ENCODE data around the gene CHN1. TPM values are rescaled to one million over a fixed set of nuclear protein-coding genes. Genes with fewer than 3 reads are reported as not detected.

The CHN1 gene
- total RNA-seq, 2 donors from 2014 or later = 13.3 to 30.7 TPM

DNA sequence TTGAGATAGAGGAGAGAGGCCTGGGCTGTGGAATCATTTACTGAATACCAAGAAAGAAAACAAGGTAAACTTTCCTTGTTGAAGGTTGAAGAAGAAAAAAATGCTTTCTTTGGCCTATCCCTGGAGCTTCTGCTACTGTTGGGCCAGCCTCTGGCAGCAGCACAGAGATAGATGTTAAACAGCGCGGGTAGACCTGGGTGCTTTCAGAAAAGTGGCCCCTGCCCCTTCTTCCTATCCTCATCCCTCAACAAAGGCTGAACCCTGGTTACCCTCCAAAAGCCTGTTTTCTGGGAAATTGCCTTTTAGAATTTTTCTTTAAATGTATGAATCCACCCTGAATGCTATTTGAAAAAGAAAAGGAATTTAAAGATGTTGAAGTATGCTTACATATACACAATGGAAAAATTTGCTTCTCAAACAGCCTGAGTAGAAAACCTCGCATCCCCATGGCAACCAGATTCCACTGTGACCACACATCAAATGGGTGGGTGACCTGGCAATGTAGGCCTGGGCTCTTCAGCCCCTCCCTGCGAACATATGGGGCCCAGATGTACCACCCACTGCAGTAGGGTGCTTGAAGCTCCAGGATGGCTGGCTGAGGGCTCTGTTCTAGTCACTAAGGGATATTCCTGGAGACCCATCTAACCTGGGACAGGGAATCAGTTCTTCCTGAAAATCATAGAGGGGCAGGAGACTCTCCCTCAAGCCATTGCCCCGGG is 217.5 kb downstream of the CHN1 start:
- Histone ChIP-seq H3K27ac (no peak overlapping the region), H3K4me1 (ENCODE audit: control insufficient read depth in 1 of 2, low read depth in 2 of 2) (no peaks in the 10 kb centered on the region), H3K27me3 (replicated peaks; ENCODE audit: insufficient read depth) (no peaks in the 10 kb centered on the region), H3K9me3 (no peaks in the 10 kb centered on the region), H3K36me3 (no peaks in the 10 kb centered on the region), H3K4me3 (no peak overlapping the region)
- no peak for DNase-seq (ENCODE audit: low spot score)
- TF ChIP-seq, protein P1, sequence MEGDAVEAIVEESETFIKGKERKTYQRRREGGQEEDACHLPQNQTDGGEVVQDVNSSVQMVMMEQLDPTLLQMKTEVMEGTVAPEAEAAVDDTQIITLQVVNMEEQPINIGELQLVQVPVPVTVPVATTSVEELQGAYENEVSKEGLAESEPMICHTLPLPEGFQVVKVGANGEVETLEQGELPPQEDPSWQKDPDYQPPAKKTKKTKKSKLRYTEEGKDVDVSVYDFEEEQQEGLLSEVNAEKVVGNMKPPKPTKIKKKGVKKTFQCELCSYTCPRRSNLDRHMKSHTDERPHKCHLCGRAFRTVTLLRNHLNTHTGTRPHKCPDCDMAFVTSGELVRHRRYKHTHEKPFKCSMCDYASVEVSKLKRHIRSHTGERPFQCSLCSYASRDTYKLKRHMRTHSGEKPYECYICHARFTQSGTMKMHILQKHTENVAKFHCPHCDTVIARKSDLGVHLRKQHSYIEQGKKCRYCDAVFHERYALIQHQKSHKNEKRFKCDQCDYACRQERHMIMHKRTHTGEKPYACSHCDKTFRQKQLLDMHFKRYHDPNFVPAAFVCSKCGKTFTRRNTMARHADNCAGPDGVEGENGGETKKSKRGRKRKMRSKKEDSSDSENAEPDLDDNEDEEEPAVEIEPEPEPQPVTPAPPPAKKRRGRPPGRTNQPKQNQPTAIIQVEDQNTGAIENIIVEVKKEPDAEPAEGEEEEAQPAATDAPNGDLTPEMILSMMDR (IDR thresholded peaks at IDR 0.05) = no peak
- ATAC-seq (ENCODE audit: insufficient number of reproducible peaks, low FRiP score, low read depth) = no peak

DNA sequence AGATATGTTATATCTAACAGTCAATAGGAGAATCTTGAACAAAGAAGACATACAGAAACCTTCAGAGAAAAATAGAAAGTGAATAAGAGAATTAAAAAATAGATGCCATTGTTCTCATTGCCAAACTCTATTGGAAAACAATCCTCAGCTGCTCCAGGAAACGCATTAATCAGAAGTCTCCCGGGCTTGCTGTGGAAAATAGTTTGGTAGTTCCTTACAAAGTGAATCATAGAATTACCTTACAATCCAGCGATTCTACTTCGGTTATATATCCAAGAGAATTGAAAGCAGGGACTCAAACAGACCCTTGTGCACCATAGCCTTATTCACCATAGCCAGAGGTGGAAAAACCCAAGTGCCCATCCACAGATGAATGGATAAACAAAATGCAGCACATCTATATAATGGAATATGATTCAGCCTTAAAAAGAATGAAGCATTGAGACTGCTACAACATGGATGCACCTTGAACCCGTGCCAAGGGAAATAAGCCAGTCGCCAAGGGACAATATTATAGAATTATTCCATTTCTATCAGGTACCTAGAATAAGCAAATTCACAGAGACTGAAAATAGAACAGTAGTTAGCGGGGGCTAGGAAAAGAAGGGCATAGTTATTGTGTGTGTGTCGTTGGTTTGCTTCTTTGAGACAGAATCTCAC is 219.0 kb downstream of the CHN1 start:
- no peaks in the 10 kb centered on the region for H3K36me3 ChIP-seq
- H3K4me1 ChIP-seq (ENCODE audit: control insufficient read depth in 1 of 2, low read depth in 2 of 2) = no peaks in the 10 kb centered on the region
- no peak overlapping the region for H3K27ac ChIP-seq
- no peak for ATAC-seq (ENCODE audit: insufficient number of reproducible peaks, low FRiP score, low read depth)
- H3K4me3 ChIP-seq = no peak overlapping the region
- DNase-seq (ENCODE audit: low spot score) = no peak
- TF ChIP-seq, protein P1 (IDR thresholded peaks at IDR 0.05) = no peak
- no peaks in the 10 kb centered on the region for H3K9me3 ChIP-seq
- no peaks in the 10 kb centered on the region for H3K27me3 ChIP-seq (replicated peaks; ENCODE audit: insufficient read depth)

DNA sequence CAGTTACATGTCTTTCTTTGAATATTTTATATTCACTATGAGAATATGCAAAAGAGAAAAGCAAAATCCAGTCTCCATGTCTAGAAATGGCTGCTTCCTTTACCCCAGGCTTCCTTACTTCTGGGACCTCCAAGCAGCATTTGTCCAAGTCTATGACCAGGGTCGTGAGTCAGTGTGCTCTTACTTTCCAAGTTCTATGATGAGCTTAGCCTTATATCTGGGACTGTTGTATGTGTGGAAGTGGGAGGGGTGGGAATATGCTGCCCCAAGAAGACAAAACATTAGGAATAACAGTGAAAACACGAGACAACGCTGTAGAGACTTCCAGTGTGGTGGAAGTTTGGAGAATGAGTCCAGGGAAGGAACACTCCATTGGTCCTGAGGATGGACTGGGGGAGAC is 219.7 kb downstream of the CHN1 start:
- H3K36me3 ChIP-seq = no peaks in the 10 kb centered on the region
- ATAC-seq (ENCODE audit: insufficient number of reproducible peaks, low FRiP score, low read depth) (no peak), DNase-seq (ENCODE audit: low spot score) (no peak)
- H3K4me3 ChIP-seq = no peak overlapping the region
- no peaks in the 10 kb centered on the region for H3K4me1 ChIP-seq (ENCODE audit: control insufficient read depth in 1 of 2, low read depth in 2 of 2)
- no peaks in the 10 kb centered on the region for H3K9me3 ChIP-seq
- H3K27ac ChIP-seq = no peak overlapping the region
- no peaks in the 10 kb centered on the region for H3K27me3 ChIP-seq (replicated peaks; ENCODE audit: insufficient read depth)
- TF ChIP-seq, protein P1 (IDR thresholded peaks at IDR 0.05) = no peak

DNA sequence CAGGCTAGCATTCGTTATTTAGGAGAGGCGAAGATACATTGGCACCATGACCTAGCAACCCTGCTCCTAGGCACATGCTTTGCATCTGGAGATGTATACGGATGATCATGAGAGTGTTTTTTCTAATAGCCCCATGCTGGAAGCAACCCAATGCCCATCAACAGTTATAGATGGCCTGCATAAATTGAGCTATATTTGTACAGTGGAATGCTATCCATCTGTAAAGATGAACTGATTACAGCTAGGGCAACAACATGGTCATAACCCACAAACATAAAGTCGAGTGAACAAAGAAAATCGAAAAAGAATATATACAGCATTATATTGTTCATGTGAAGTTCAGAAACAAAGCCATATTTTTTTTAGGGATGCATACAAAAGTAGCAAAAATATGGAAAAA is 220.3 kb downstream of the CHN1 start:
- no peaks in the 10 kb centered on the region for H3K36me3 ChIP-seq
- TF ChIP-seq, protein P1 (IDR thresholded peaks at IDR 0.05) = no peak
- no peaks in the 10 kb centered on the region for H3K4me1 ChIP-seq (ENCODE audit: control insufficient read depth in 1 of 2, low read depth in 2 of 2)

DNA sequence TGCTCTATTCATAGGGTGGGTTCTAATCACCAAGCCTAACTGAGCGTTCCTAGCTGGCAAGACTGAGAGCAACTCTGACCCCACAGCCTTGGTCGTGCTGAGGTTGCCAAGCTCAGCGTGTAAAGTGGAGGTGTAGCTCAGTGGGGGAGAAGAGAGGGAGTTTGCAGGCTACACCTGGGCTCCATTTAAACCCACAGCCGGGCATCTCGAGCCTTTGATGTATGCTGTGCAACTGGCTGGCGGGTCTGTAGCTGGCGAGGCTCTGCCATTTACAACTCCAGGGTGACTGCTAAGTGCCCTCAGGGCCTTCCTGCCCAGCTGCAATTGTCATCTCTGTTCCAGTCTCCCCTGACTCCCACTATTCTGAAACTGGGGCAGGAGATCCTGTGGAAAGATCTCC is 220.9 kb downstream of the CHN1 start:
- H3K27ac ChIP-seq = no peak overlapping the region
- no peaks in the 10 kb centered on the region for H3K4me1 ChIP-seq (ENCODE audit: control insufficient read depth in 1 of 2, low read depth in 2 of 2)
- H3K27me3 ChIP-seq (replicated peaks; ENCODE audit: insufficient read depth) = no peaks in the 10 kb centered on the region
- no peak overlapping the region for H3K4me3 ChIP-seq
- ATAC-seq (ENCODE audit: insufficient number of reproducible peaks, low FRiP score, low read depth) (no peak), DNase-seq (ENCODE audit: low spot score) (no peak)
- H3K9me3 ChIP-seq = no peaks in the 10 kb centered on the region
- TF ChIP-seq, protein P1 (IDR thresholded peaks at IDR 0.05) = no peak
- H3K36me3 ChIP-seq = no peaks in the 10 kb centered on the region

More for the DNA sequence above, 220.3 kb downstream of the CHN1 start:
- no peak for DNase-seq (ENCODE audit: low spot score)
- Histone ChIP-seq H3K27ac (no peak overlapping the region), H3K27me3 (replicated peaks; ENCODE audit: insufficient read depth) (no peaks in the 10 kb centered on the region), H3K4me3 (no peak overlapping the region), H3K9me3 (no peaks in the 10 kb centered on the region)
- no peak for ATAC-seq (ENCODE audit: insufficient number of reproducible peaks, low FRiP score, low read depth)
